Keratinocyte (primary cell): Measurements from ENCODE around the gene DNAJB8. TPM values are rescaled to one million over a fixed set of nuclear protein-coding genes. Genes with fewer than 3 reads are reported as not detected.

ENCODE experiments used
- DNase-seq: peaks from one replicate; pipeline ENCODE4 v3.0.0-alpha.2; 2011; ENCODE audit warnings: low read depth, missing footprints, low spot score
- FAIRE-seq: peaks from 2 replicates; lab custom pipeline; 2011; peaks lifted over from hg19 to GRCh38; lab: Jason Lieb, UNC
- H2AFZ ChIP-seq: 2 replicates; pipeline ENCODE4 v1.6.0; 2012; ENCODE audit warnings: low read length, control low read depth, inconsistent platforms; ENCODE audit not compliant: control insufficient read depth
- H3K27ac ChIP-seq: 2 replicates; pipeline ENCODE4 v1.5.1; 2011; ENCODE audit warnings: low read length; ENCODE audit not compliant: control insufficient read depth, insufficient read depth
- H3K27me3 ChIP-seq: 3 replicates; pipeline ENCODE4 v1.6.0; 2011; ENCODE audit warnings: low read length; ENCODE audit not compliant: control insufficient read depth, insufficient read depth; ENCODE audit errors: extremely low read depth
- H3K36me3 ChIP-seq, 2 experiments: 2 replicates in 1 of 2; 3 replicates in 1 of 2; pipeline ENCODE4 v1.5.1; 2011; ENCODE audit warnings: low read length in 2 of 2, mild to moderate bottlenecking in 1 of 2; ENCODE audit not compliant: control insufficient read depth in 2 of 2, insufficient read depth in 2 of 2; ENCODE audit errors: extremely low read depth in 1 of 2
- H3K4me1 ChIP-seq: 3 replicates; pipeline ENCODE4 v1.5.1; 2011; ENCODE audit warnings: low read length; ENCODE audit not compliant: control insufficient read depth, insufficient read depth; ENCODE audit errors: extremely low read depth
- H3K4me2 ChIP-seq: 3 replicates; pipeline ENCODE4 v1.6.0; 2011; ENCODE audit warnings: low read depth, low read length; ENCODE audit not compliant: control insufficient read depth, insufficient read depth; ENCODE audit errors: extremely low read depth
- H3K4me3 ChIP-seq, 3 experiments: fragments of 200-600 bp in 1 of 3; sonication (generic) in 1 of 3; 2 replicates in 2 of 3; 3 replicates in 1 of 3; pipeline ENCODE4 v1.5.1; 2011 to 2016; ENCODE audit warnings: low read length in 3 of 3, mild to moderate bottlenecking in 3 of 3, control low read depth in 2 of 3, inconsistent platforms in 1 of 3, low read depth in 1 of 3, mixed read lengths in 1 of 3, mixed run types in 1 of 3, moderate library complexity in 1 of 3; ENCODE audit not compliant: control insufficient read depth in 2 of 3, insufficient read depth in 2 of 3; ENCODE audit errors: extremely low read depth in 1 of 3
- H3K79me2 ChIP-seq: 2 replicates; pipeline ENCODE4 v1.6.0; 2012; ENCODE audit warnings: low read length; ENCODE audit not compliant: control insufficient read depth, insufficient read depth
- H3K9ac ChIP-seq: 3 replicates; pipeline ENCODE4 v1.6.0; 2011; ENCODE audit warnings: low read length; ENCODE audit not compliant: control insufficient read depth, insufficient read depth; ENCODE audit errors: extremely low read depth
- H3K9me1 ChIP-seq: 3 replicates; pipeline ENCODE4 v1.6.0; 2011; ENCODE audit warnings: low read length; ENCODE audit not compliant: control insufficient read depth, insufficient read depth; ENCODE audit errors: extremely low read depth
- H3K9me3 ChIP-seq: 2 replicates; pipeline ENCODE4 v1.5.1; 2012; ENCODE audit warnings: low read depth, low read length; ENCODE audit not compliant: control insufficient read depth
- H4K20me1 ChIP-seq: 3 replicates; pipeline ENCODE4 v1.6.0; 2011; ENCODE audit warnings: low read length; ENCODE audit not compliant: control insufficient read depth, insufficient read depth; ENCODE audit errors: extremely low read depth
- CTCF ChIP-seq, 3 experiments: IDR thresholded peaks in 1 of 3; conservative IDR thresholded peaks in 1 of 3; optimal IDR thresholded peaks in 1 of 3; 2 replicates in 2 of 3; 3 replicates in 1 of 3; pipeline versions ENCODE3 to v1.5.1; 2011; ENCODE audit warnings: low read length in 3 of 3, mild to moderate bottlenecking in 3 of 3, moderate library complexity in 2 of 3, control low read depth in 1 of 3, inconsistent platforms in 1 of 3; ENCODE audit not compliant: insufficient read depth in 2 of 3; ENCODE audit errors: extremely low read depth in 1 of 3
- EZH2 ChIP-seq: IDR thresholded peaks from one replicate; pipeline ENCODE4 v1.6.1; 2012; ENCODE audit warnings: inconsistent platforms, mild to moderate bottlenecking, low read length, moderate library complexity
- dilution Hi-C: fragments of 300-500 bp; cut with MboI; formaldehyde crosslinking; loops from one replicate; pipeline ENCODE4 v1.7.0; 2020; ENCODE audit warnings: low sequenced_read_pairs; ENCODE audit not compliant: extremely low pct_ligation_motif_present
- polyA plus RNA-seq, 5 experiments: library from polyadenylated mRNA; depleted of rRNA in 3 of 5; stranded (reverse) in 3 of 5; stranded (forward) in 1 of 5; unstranded in 1 of 5; fragments of >200 nt; gene quantifications; 1 replicate in 1 of 5; 2 replicates in 3 of 5; 3 replicates in 1 of 5; pipeline versions ENCODE4 v1.2.1 to v1.2.3, GENCODE V29; 2011 to 2012; ENCODE audit warnings: missing spikeins in 2 of 5, low read depth in 1 of 5, low replicate concordance in 1 of 5

DNAJB8 gene
- polyA plus RNA-seq, 1 donor (not counting 4 experiments of a cell fraction or from before 2014, with no cell fraction given): not detected

DNA sequence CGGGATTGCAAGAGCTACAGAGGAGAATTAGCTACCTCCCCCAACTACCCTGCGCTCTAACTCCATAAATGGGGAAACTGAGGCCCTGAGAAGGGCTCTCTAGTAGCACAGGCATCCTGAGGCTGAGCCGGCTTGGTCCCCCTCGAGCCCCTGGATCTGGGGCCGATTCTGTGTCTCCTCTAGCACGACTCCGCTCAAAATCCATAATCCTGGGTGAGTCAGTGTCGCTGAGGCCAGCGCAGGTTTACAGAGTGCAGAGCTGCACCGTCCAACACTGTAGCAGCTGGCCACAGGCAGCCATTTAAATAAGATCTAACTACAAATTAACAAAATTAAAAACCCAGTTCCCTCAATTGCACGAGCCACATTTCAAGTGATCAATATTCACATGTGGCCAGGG lies 15.5 kb upstream of the DNAJB8 start:
- peaks cover 6% of the 10 kb centered on the region for H4K20me1 ChIP-seq
- FAIRE-seq (no peak), DNase-seq (no peak)
- dilution Hi-C loops: no loop called here
- peaks cover 10% of the 10 kb centered on the region for H3K4me1 ChIP-seq
- no peak overlapping the region for H3K4me3 ChIP-seq
- H3K9ac ChIP-seq: no peak overlapping the region
- no peak overlapping the region for H3K4me2 ChIP-seq
- H3K27me3 ChIP-seq: peaks cover 84% of the 10 kb centered on the region
- peak; percentile 47 for TF ChIP-seq EZH2
- TF ChIP-seq CTCF (optimal IDR thresholded peaks at IDR 0.05 in 1 of 3, IDR thresholded peaks at IDR 0.05 in 1 of 3, conservative IDR thresholded peaks at IDR 0.05 in 1 of 3; ENCODE audit: extremely low read depth in 1 of 3, insufficient read depth in 2 of 3, low read length in 3 of 3): no peak
- H3K9me1 ChIP-seq: no peaks in the 10 kb centered on the region
- H3K79me2 ChIP-seq: no peaks in the 10 kb centered on the region
- H3K9me3 ChIP-seq: no peaks in the 10 kb centered on the region
- no peak overlapping the region for H2AFZ ChIP-seq
- no peaks in the 10 kb centered on the region for H3K36me3 ChIP-seq
- no peak overlapping the region for H3K27ac ChIP-seq

GRCh38 chr3:128481438-128481942 lies 14.8 kb upstream of the DNAJB8 start:
- dilution Hi-C loops: no loop called here
- H3K9me3 ChIP-seq: no peaks in the 10 kb centered on the region
- FAIRE-seq (no peak), DNase-seq (no peak)
- H3K36me3 ChIP-seq: no peaks in the 10 kb centered on the region
- H3K9me1 ChIP-seq: no peaks in the 10 kb centered on the region
- no peak overlapping the region for H3K9ac ChIP-seq
- H2AFZ ChIP-seq: no peak overlapping the region
- no peak overlapping the region for H3K27ac ChIP-seq
- H3K4me3 ChIP-seq: no peak overlapping the region
- no peaks in the 10 kb centered on the region for H3K79me2 ChIP-seq
- no peak for TF ChIP-seq EZH2
- TF ChIP-seq CTCF (optimal IDR thresholded peaks at IDR 0.05 in 1 of 3, IDR thresholded peaks at IDR 0.05 in 1 of 3, conservative IDR thresholded peaks at IDR 0.05 in 1 of 3; ENCODE audit: extremely low read depth in 1 of 3, insufficient read depth in 2 of 3, low read length in 3 of 3): no peak
- peaks cover 5% of the 10 kb centered on the region for H3K4me1 ChIP-seq
- no peak overlapping the region for H3K4me2 ChIP-seq
- H4K20me1 ChIP-seq: peaks cover 5% of the 10 kb centered on the region
- peaks cover 79% of the 10 kb centered on the region for H3K27me3 ChIP-seq
